NCI-H524 (cell line): ENCODE results near the gene KPNA4.

Source experiments
- DNase-seq, 2 experiments: peaks; one replicate each; lab custom pipeline; 2025; lab: John Stamatoyannopoulos, UW

Gene KPNA4

DNA sequence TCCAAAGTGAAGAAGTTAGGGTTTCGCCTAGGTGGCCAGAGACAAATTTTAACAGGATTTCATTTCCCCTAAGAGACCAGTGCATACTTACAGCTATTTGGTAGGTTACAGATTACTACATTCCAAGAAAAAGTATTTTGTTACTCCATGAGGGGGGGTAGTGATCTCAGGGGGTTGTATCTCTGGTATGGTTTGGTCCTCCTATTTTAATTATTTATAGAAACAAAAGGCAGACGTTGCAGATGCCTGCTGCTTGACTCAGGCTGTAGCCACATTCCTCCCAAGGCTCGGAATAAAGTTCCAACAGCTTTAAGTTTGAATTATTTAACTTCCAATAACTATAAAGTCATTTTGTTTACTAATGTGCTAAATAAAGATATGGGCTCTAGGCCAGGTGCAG lies 114.5 kb downstream of the KPNA4 start:
- no peak for DNase-seq

DNA sequence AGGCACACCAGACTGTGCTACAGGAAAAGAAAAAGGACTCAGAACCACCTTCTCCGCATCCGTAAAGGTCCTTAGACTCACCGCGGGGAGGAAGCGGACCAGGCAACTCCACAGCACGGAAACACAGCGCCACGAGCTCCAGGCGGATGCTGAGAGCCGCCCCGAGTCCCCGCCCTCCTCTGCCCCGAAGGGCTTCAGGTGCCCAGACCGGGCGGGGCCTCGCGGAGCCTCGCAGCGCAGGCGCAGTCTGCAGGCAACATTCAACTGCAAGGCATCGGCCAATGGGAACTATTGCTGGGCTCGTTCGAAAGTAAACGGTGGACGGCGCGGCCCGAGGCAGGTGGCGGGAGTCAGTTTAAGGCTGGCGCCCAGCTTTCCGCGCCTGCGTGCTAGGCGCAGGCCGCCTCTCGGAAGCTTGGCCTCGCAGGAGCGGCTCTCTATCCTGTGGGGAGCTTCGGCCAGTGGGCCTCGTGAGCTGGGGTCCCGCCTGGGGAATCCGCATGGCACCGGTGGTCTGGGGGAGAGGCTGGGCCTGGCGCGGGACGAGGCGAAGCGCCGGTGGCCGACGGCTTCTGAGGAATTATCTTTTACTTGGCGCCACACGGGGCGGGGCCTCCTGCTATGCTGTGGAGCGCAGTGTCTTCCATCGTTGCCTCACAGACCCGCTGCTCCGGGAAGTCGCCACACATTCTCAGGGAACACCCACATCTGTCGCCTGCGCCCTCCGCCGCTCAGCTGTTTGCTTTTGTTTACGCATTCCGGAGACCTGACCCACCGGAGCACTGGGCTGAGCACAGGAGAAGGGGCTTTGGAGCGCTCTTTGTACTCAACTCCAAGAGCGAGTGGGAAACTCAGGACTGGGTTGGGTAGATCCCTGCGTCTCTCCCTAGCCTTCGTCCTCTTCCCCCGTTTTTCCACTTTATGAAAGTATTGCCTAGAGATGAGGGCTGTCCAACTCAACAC lies 115.5 kb downstream of the KPNA4 start, which contains the start of gene TRIM59:
Gene TRIM59 (minus strand): TSS at position 151 of the 963 bp plus-strand sequence. CDS start 10,603 bp downstream, outside the sequence.
- DNase-seq, result peak; percentile 77 to 85

DNA sequence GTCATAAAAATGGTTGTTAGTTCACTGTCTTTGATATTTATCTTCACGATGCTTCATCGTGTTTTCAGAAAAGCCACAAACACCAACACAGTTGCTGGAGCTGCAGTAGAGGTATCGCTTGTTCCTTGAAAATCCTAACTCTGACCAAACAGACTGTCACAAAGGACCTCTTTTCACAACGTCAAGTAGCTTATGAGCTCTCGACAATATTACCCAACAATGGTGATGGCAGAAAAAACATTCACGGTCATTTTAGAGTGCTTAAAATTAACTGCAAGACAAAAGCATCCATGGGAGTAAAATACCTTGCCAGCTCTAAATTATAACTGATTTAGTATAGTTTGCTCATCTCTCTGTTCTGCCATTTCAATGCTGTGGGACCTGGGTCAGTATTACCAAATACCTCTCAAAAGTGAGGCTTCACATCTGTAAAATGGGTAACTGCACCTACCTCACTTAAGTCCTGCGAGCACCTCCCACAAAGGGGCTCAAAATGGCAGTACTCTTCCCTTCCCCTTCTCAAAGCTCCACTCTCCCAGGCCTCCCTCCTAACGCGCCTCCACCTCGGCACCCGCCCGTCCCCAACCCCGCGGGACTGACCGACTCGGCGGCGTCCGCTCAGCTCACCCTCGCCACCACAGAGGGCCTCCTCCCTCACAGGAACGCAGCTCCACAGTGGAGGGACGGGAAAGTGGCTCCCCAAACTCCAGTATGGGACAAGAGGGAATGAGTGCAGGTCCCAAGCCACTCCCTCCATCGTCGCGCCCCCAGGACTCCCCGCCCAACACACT lies 116.3 kb downstream of the KPNA4 start:
- DNase-seq, result peak; percentile 20 to 62

DNA sequence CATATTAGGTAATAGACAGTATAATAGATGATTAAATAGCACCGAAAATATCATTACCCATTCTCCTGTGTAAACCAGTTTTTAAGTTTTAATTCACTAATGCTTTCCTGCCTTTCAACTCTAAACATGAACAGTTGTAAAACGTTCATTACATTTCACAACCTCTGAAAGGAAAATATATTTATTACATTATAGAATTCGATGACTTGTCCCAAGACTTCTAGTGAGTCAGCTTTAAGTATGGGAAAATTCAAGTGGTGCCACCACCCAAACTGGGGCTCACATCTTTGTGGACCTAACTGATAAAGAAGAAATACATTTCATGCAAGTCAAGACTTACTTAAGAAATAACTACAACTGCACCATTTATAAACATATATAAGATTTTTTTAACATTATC lies 117.8 kb downstream of the KPNA4 start:
- DNase-seq, result no peak

DNA sequence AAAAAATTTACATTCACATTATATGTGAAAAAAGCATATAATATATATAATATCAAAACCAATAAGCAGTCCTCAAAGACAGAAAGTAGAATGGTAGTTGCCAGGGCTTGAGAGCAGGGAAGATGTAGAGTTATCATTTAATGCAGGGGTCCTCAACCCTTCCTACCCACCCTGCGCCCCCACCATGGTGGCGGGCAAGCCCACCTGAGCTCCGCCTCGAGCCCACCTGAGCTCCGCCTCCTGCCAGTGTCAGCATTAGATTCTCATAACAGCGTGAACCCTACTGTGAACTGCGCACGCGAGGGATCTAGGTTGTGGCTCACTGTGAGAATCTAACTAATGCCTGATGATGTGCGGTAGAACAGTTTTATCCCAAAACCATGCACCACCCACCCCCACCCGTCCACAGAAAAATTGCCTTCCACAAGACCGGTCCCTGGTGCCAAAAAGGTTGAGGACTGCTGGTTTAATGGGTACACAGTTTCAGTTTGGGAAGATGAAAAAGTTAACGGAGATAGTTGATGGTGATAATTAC lies 118.8 kb downstream of the KPNA4 start:
- DNase-seq, result no peak

DNA sequence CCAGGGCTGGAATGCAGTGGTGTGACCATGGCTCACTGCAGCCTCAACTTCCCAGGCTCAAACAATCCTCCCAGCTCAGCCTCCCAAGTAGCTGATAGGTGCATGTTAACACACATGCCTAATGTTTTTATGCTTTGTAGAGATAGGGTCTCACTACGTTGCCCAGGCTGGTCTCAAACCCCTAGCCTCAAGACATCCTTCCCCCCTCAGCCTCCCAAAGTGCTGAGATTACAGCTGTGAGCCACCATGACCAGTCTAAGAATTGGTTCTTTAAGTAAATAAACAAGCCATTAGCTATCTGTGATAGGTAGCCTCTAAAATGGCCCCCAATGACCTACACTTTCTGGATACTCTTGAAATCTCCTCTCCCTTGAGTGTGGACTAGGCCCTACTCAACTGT lies 119.5 kb downstream of the KPNA4 start:
- no peak for DNase-seq
